HG03064 (cell line): ENCODE results near the gene AMY1A.
"Not testable (repeated sequence)": the region's sequence is repeated elsewhere in the genome, so short reads cannot be mapped to it uniquely, and the experiment has no call there.

ENCODE experiments used
- ATAC-seq: cut with Tn5 transposase; IDR thresholded peaks from one replicate; pipeline ENCODE4 v1.9.1; 2021; ENCODE audit warnings: low read depth; ENCODE audit not compliant: unreplicated experiment

Gene AMY1A

DNA sequence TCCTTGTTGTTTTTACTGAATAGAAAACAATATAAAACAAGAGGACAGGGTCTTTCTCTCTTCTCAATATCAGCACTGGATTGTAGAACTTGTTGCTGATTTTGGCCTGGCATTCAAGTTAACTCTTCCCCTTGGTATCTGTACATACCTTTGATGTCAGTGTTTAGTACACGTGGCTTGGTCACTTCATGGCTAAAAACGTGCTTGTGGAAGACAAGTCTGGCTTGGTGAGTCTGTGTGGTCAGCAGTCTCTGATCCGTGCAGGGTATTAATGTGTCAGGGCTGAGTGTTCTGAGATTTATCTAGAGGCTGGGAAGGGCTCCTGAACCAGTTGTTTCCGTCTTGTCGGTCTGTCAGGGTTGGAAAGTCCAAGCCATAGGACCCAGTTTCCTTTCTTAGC lies at the start of gene AMY1A:
Gene AMY1A, plus strand, starts transcription at position 301 of the 400 bp plus-strand sequence. CDS start 571 bp downstream, outside the sequence.
- ATAC-seq = not testable (repeated sequence)

DNA sequence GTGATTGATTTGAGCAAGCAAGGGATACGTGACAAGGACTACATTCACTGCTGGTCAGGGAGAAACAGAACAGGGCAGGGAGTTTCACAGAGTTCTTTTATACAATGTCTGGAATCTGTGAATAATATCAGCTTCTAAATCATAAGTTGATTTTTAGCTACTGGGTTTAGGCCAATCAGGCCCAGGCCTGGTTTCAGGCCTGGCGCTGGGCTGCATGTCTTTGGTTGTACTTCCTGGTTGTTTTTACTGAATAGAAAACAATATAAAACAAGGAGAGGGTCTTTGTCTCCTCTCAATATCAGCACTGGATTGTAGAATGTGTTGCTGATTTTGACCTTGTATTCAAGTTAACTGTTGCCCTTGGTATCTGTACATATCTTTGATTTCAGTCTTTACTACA lies 39.2 kb upstream of the AMY1A start:
- no peak for ATAC-seq

DNA sequence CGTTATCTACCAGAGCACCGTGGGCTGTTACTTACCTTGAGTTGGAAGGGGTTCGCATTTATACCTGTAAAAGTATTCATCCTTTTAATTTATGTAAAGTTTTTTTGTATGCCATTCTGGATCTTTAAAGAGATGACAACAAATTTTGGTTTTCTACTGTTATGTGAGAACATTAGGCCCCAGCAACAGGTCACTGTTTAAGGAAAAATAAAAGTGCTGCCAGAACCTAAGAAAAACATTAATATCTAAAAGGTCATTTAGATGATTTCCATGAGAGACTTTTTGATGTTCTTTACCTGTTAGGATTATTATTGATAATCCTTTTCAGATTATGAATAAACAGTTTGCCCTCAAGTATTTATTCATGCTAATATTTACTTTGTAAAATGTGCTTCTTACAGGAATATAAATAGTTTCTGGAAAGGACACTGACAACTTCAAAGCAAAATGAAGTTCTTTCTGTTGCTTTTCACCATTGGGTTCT lies 38.5 kb upstream of the AMY1A start, which contains the start of gene AMY2A:
Gene AMY2A, plus strand, starts transcription at position 434 of the 484 bp plus-strand sequence. Its CDS starts 14 bp downstream, at position 448.
- ATAC-seq = not testable (repeated sequence)

DNA sequence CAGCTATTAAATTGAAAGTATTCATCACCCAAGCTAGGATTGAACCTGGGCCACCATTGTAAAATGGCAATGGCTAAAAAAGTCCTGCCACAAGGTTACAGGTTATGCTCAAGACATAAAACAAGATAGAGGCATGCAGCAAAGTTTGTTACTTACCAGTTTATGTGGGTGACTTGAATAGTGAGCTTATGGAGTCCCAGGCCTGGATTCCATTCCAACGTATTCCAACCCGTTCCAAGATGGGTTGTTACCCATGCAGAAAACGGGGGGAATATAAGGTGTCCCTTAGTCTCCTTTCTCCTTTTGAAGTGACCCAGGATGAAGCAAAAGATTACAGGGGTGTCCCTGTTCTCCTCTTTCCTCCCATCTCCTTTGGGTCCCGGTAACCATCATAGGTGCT lies 28.1 kb upstream of the AMY1A start:
- not testable (repeated sequence) for ATAC-seq

DNA sequence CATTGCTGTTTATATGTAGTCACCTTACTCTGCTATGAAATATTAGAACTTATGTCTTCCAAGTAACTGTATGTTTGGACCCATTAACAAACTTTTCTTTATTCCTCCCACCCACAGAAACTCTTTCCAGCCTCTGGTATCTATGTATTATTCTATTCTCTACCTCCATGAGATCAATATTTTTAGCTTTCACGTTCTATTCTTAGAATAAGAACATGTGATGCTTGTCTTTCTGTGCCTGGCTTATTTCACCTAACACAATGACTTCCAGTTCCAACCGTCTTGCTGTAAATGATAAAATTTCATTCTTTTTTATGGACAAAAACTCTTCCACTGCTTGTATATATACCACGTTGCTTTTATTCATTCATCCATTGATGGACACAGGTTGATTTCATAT lies 14.4 kb upstream of the AMY1A start:
- ATAC-seq = not testable (repeated sequence)

DNA sequence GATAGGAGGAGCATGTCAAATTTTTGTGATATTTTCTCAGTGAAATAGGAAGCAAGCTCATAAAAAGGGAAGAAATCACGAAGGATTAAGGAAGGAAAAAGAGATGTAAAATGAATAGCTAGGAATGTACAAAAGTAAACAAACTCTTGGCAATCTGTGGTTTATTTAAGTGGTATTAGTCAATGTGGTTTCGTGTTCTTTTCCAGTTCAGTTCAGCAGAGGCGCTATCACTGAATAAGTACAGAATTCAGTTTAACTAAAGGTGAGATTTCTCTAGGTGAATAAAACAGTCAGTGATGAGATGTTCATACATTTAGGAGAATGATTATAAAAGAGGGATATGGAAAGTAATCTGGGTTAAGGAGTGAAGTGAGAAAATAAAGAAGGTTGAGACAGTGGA lies 11.7 kb upstream of the AMY1A start:
- not testable (repeated sequence) for ATAC-seq

DNA sequence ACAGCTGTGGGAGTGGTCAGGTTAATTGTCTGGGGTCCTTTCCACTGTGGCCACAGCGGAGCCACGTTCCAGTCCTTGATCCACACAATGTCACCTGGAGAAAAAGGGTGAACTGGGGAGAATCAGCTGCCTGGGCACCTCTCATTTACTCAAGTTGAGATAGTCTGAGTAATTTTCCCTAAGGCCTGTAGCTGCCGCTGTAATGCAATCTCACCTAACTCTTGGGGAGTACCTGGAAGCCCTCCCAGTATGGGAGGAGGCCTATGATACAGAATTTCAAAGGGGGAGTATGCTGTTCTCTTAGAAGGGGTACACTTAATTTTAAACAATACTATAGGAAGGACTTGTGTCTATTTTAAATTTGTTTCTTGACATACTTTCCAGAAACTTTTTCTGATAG lies 5.3 kb upstream of the AMY1A start:
- not testable (repeated sequence) for ATAC-seq

DNA sequence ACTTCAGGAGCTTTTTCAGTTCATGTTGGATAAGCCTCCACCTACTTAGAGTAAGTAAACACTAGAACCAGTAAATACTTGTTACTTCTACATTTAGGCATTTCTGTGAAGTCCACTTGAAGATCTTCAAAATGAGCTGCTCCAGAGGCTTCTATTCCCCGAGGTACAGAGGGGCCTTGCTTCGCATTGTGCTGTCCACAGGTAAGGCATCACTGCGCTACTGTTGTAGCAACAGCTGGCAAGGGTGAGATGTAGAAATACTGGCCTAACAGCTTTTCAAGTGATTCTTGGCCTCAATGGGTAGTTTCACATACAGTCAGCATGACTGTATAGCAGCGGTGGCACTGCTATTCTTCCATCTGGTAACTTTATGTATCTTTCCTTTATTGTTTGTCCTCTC lies 4.7 kb upstream of the AMY1A start:
- ATAC-seq = not testable (repeated sequence)

DNA sequence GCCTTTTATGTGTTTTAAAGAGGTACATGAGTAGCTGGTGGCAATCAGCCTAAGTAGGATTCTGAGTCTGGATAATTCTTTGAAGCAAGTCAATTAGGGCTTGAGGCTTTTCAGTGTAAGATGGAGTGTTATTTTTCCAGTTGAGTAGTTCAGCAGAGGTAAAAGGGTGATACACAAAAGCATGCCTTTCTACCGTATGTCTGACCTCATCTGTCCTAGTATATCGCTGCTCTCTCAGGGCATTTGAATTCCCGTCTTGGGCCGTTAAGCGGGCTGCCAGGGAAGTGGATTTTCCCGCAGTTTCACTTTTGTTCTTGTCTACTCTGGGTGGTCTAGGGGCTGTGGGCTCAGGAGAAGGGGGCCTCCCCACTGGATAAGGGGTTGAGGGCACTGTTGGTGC lies 1.4 kb upstream of the AMY1A start:
- ATAC-seq = not testable (repeated sequence)

DNA sequence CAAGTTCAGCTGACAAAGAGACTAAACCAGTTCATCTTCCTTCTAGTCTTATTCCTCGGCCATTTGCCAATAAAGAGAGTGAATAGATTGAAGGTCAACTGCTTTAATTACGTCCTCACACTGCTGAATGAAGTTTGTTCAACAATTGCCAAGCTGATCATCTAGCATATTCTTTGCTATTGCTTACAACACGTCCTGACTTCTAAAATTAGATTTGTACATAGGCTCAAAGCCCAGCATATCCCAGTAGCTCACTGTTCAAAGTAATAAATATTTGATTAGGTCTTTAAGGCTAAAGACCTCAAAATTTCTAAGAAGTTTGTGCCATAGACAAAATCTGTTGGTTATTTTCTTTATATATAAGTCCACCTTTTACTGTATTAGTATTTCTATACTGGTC lies 20.8 kb downstream of the AMY1A start:
- ATAC-seq = not testable (repeated sequence)

DNA sequence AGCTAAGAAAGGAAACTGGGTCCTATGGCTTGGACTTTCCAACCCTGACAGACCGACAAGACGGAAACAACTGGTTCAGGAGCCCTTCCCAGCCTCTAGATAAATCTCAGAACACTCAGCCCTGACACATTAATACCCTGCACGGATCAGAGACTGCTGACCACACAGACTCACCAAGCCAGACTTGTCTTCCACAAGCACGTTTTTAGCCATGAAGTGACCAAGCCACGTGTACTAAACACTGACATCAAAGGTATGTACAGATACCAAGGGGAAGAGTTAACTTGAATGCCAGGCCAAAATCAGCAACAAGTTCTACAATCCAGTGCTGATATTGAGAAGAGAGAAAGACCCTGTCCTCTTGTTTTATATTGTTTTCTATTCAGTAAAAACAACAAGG lies 40.5 kb downstream of the AMY1A start, which contains the start of gene AMY1B:
Gene AMY1B, minus strand, starts transcription at position 101 of the 400 bp plus-strand sequence. CDS start 571 bp downstream, outside the sequence.
- not testable (repeated sequence) for ATAC-seq

DNA sequence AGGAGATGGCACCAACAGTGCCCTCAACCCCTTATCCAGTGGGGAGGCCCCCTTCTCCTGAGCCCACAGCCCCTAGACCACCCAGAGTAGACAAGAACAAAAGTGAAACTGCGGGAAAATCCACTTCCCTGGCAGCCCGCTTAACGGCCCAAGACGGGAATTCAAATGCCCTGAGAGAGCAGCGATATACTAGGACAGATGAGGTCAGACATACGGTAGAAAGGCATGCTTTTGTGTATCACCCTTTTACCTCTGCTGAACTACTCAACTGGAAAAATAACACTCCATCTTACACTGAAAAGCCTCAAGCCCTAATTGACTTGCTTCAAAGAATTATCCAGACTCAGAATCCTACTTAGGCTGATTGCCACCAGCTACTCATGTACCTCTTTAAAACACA lies 41.9 kb downstream of the AMY1A start:
- not testable (repeated sequence) for ATAC-seq

DNA sequence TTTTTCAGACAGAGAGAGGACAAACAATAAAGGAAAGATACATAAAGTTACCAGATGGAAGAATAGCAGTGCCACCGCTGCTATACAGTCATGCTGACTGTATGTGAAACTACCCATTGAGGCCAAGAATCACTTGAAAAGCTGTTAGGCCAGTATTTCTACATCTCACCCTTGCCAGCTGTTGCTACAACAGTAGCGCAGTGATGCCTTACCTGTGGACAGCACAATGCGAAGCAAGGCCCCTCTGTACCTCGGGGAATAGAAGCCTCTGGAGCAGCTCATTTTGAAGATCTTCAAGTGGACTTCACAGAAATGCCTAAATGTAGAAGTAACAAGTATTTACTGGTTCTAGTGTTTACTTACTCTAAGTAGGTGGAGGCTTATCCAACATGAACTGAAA lies 45.1 kb downstream of the AMY1A start:
- not testable (repeated sequence) for ATAC-seq

DNA sequence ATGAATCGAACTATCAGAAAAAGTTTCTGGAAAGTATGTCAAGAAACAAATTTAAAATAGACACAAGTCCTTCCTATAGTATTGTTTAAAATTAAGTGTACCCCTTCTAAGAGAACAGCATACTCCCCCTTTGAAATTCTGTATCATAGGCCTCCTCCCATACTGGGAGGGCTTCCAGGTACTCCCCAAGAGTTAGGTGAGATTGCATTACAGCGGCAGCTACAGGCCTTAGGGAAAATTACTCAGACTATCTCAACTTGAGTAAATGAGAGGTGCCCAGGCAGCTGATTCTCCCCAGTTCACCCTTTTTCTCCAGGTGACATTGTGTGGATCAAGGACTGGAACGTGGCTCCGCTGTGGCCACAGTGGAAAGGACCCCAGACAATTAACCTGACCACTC lies 45.7 kb downstream of the AMY1A start:
- not testable (repeated sequence) for ATAC-seq

DNA sequence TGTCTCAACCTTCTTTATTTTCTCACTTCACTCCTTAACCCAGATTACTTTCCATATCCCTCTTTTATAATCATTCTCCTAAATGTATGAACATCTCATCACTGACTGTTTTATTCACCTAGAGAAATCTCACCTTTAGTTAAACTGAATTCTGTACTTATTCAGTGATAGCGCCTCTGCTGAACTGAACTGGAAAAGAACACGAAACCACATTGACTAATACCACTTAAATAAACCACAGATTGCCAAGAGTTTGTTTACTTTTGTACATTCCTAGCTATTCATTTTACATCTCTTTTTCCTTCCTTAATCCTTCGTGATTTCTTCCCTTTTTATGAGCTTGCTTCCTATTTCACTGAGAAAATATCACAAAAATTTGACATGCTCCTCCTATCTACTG lies 52.1 kb downstream of the AMY1A start:
- not testable (repeated sequence) for ATAC-seq

DNA sequence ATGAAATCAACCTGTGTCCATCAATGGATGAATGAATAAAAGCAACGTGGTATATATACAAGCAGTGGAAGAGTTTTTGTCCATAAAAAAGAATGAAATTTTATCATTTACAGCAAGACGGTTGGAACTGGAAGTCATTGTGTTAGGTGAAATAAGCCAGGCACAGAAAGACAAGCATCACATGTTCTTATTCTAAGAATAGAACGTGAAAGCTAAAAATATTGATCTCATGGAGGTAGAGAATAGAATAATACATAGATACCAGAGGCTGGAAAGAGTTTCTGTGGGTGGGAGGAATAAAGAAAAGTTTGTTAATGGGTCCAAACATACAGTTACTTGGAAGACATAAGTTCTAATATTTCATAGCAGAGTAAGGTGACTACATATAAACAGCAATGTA lies 54.8 kb downstream of the AMY1A start:
- ATAC-seq = not testable (repeated sequence)
